Tibial nerve (tissue), 4 donors: ENCODE results near the gene LAMB1. TPM values are rescaled to one million over a fixed set of nuclear protein-coding genes. Genes with fewer than 3 reads are reported as not detected.

Source experiments
- DNase-seq, 2 donors: peaks; one replicate each; pipeline ENCODE4 v3.0.0-alpha.2; 2019; ENCODE audit warnings: low spot score in 2 of 2
- H3K27ac ChIP-seq, 4 donors: fragments of 200-600 bp; sonication (generic) in 3 of 4; one replicate each; pipeline ENCODE4 v1.5.1; 2017 to 2019; ENCODE audit warnings: mild to moderate bottlenecking in 1 of 4
- H3K27me3 ChIP-seq, 2 donors: fragments of 200-600 bp; sonication (generic) in 1 of 2; one replicate each; pipeline versions ENCODE4 v1.5.1 to v1.6.0; 2017 to 2019
- H3K36me3 ChIP-seq, 3 donors: fragments of 200-600 bp; sonication (generic); one replicate each; pipeline ENCODE4 v1.5.1; 2018 to 2019
- H3K4me1 ChIP-seq, 4 donors: fragments of 200-600 bp; sonication (generic) in 3 of 4; one replicate each; pipeline ENCODE4 v1.5.1; 2017 to 2019
- H3K4me3 ChIP-seq, 4 donors: fragments of 200-600 bp; sonication (generic) in 3 of 4; one replicate each; pipeline ENCODE4 v1.5.1; 2017 to 2019; ENCODE audit warnings: mild to moderate bottlenecking in 1 of 4, moderate library complexity in 1 of 4
- H3K9me3 ChIP-seq, 4 donors: fragments of 200-600 bp; sonication (generic) in 3 of 4; one replicate each; pipeline ENCODE4 v1.5.1; 2017 to 2019
- CTCF ChIP-seq, 5 experiments: fragments of 200-600 bp in 3 of 5; fragments of 450-650 bp in 2 of 5; sonication (generic) in 3 of 5; IDR thresholded peaks; one replicate each; pipeline ENCODE4 v1.5.1; 2016 to 2019; ENCODE audit warnings: antibody characterized with exemption in 5 of 5, mild to moderate bottlenecking in 3 of 5, moderate library complexity in 2 of 5
- EP300 ChIP-seq, 2 donors: sonication (generic); formaldehyde crosslinking; IDR thresholded peaks; one replicate each; pipeline ENCODE4 v1.6.1; 2017; ENCODE audit warnings: antibody characterized with exemption in 2 of 2, mild to moderate bottlenecking in 1 of 2
- POLR2A ChIP-seq, 2 donors: fragments of 450-650 bp; IDR thresholded peaks; one replicate each; pipeline ENCODE4 v1.6.1; 2017; ENCODE audit warnings: antibody characterized with exemption in 2 of 2, mild to moderate bottlenecking in 2 of 2, moderate library complexity in 2 of 2
- whole genome bisulfite sequencing, 2 donors: methylation state at CpG; one replicate each; pipeline ENCODE4 v1.1.5; 2018; 5-methylcytosine and 5-hydroxymethylcytosine counted together
- total RNA-seq, 4 donors: library from RNA; depleted of rRNA; stranded (reverse); fragments of >200 nt; gene quantifications; one replicate each; pipeline ENCODE4 v1.1.0, GENCODE V29; 2016

The LAMB1 gene
- total RNA-seq, 4 donors from 2014 or later: 232 to 563 (median 357) TPM

- 71 to 82% methylated on average over 1 of the region's 1 CpG for WGBS, 2 donors
- Histone ChIP-seq H3K4me1 (no peaks in the 10 kb centered on the region), H3K27me3 (no peaks in the 10 kb centered on the region), H3K36me3 (no peaks in the 10 kb centered on the region), H3K9me3 (no peaks in the 10 kb centered on the region), H3K27ac (no peak overlapping the region), H3K4me3 (no peak overlapping the region)
- no peak for TF ChIP-seq EP300 (IDR thresholded peaks at IDR 0.05)
- TF ChIP-seq POLR2A (IDR thresholded peaks at IDR 0.05): no peak
- TF ChIP-seq CTCF (IDR thresholded peaks at IDR 0.05): no peak
- DNase-seq: no peak
Measured at GRCh38 chr7:108045669-108046068, 42.7 kb upstream of the LAMB1 start.

GRCh38 chr7:108045154-108045553 is 42.2 kb upstream of the LAMB1 start:
- H3K36me3 ChIP-seq: no peaks in the 10 kb centered on the region
- TF ChIP-seq POLR2A (IDR thresholded peaks at IDR 0.05): no peak
- TF ChIP-seq CTCF (IDR thresholded peaks at IDR 0.05): no peak
- no peak for TF ChIP-seq EP300 (IDR thresholded peaks at IDR 0.05)
- no peaks in the 10 kb centered on the region for H3K9me3 ChIP-seq
- no peak overlapping the region for H3K4me3 ChIP-seq
- H3K27ac ChIP-seq: no peak overlapping the region
- no peak for DNase-seq
- 29 to 40% methylated on average over 1 of the region's 1 CpG for WGBS, 2 donors
- H3K27me3 ChIP-seq: no peaks in the 10 kb centered on the region
- H3K4me1 ChIP-seq: no peaks in the 10 kb centered on the region

- 86 to 94% methylated on average over 2 of the region's 2 CpGs for WGBS, 2 donors
Measured at GRCh38 chr7:108044345-108044744, 41.4 kb upstream of the LAMB1 start.

GRCh38 chr7:108038986-108039385 is 36.0 kb upstream of the LAMB1 start:
- H3K4me3 ChIP-seq: no peak overlapping the region
- no peak for DNase-seq
- H3K4me1 ChIP-seq: no peaks in the 10 kb centered on the region
- no peaks in the 10 kb centered on the region for H3K9me3 ChIP-seq
- no peaks in the 10 kb centered on the region for H3K27me3 ChIP-seq
- no peaks in the 10 kb centered on the region for H3K36me3 ChIP-seq
- no peak for TF ChIP-seq CTCF (IDR thresholded peaks at IDR 0.05)
- TF ChIP-seq POLR2A (IDR thresholded peaks at IDR 0.05): no peak
- TF ChIP-seq EP300 (IDR thresholded peaks at IDR 0.05): no peak
- no peak overlapping the region for H3K27ac ChIP-seq

More at GRCh38 chr7:108044345-108044744, 41.4 kb upstream of the LAMB1 start:
- Histone ChIP-seq H3K27me3 (no peaks in the 10 kb centered on the region), H3K27ac (no peak overlapping the region), H3K4me3 (no peak overlapping the region), H3K9me3 (no peaks in the 10 kb centered on the region), H3K4me1 (no peaks in the 10 kb centered on the region), H3K36me3 (no peaks in the 10 kb centered on the region)
- no peak for DNase-seq
- TF ChIP-seq CTCF (IDR thresholded peaks at IDR 0.05) (no peak), EP300 (IDR thresholded peaks at IDR 0.05) (no peak), POLR2A (IDR thresholded peaks at IDR 0.05) (no peak)

GRCh38 chr7:108037741-108038140 is 34.8 kb upstream of the LAMB1 start:
- H3K4me1 ChIP-seq: no peaks in the 10 kb centered on the region
- DNase-seq: no peak
- H3K36me3 ChIP-seq: no peaks in the 10 kb centered on the region
- TF ChIP-seq CTCF (IDR thresholded peaks at IDR 0.05): no peak
- TF ChIP-seq EP300 (IDR thresholded peaks at IDR 0.05): no peak
- TF ChIP-seq POLR2A (IDR thresholded peaks at IDR 0.05): no peak
- 88 to 90% methylated on average over 1 of the region's 1 CpG for WGBS, 2 donors
- no peak overlapping the region for H3K27ac ChIP-seq
- no peak overlapping the region for H3K4me3 ChIP-seq
- H3K9me3 ChIP-seq: no peaks in the 10 kb centered on the region
- H3K27me3 ChIP-seq: no peaks in the 10 kb centered on the region
